Measurements from ENCODE around the gene MAP2K2. TPM values are rescaled to one million over a fixed set of nuclear protein-coding genes. Genes with fewer than 3 reads are reported as not detected.
A peak's percentile ranks its signal among the peaks of the same experiment; 100 is the strongest.

The MAP2K2 gene
- total and polyA plus RNA-seq, 3 experiments from 2014 or later = 122 to 164 (median 161) TPM

- peak in 1 of 5 donors; percentile 45 for DNase-seq
- CTCF ChIA-PET = interaction anchor here (0.6 kb wide), 1 partner anchor 9 kb away, joined by 5 read pairs; no protein-coding TSS in a partner anchor
- POLR2A ChIA-PET = interaction anchor here (0.7 to 2.9 kb wide), 6 partner anchors 10 to 81 kb away, joined by 3 to 15 read pairs (median 3); partner anchors contain the start of genes EEF2 and PIAS4
- Mint-ChIP-seq H3K4me3 (peak overlapping the region; percentile 48 to 92 (median 71)), H3K27ac (peak overlapping the region; percentile 80 to 99 (median 92)), H3K27me3 (peaks cover 0 to 8% of the 10 kb centered on the region in 2 donors), H3K4me1 (peaks cover 29 to 76% (median 37%) of the 10 kb centered on the region in 3 donors), H3K36me3 (peaks cover 0 to 40% (median 4%) of the 10 kb centered on the region in 3 donors), H3K9me3 (no peaks in the 10 kb centered on the region)
- H3K4me1 ChIP-seq (ENCODE audit: insufficient read depth, low read length) = peaks cover 52% of the 10 kb centered on the region
- H3K9me3 ChIP-seq (ENCODE audit: low read length) = no peaks in the 10 kb centered on the region
- peak overlapping the region; percentile 6 for H3K4me3 ChIP-seq (ENCODE audit: low read length)
- peaks cover 4% of the 10 kb centered on the region for H3K36me3 ChIP-seq (ENCODE audit: insufficient read depth, low read length)
- no peaks in the 10 kb centered on the region for H3K27me3 ChIP-seq (ENCODE audit: insufficient read depth, low read length, poor library complexity, severe bottlenecking)
- peak overlapping the region; percentile 74 for H3K27ac ChIP-seq (ENCODE audit: low read depth, low read length)
Observed at GRCh38 chr19:4059453-4059871, 64.5 kb downstream of the MAP2K2 start.

- Histone ChIP-seq H3K9me3 (ENCODE audit: low read length) (no peaks in the 10 kb centered on the region), H3K27ac (ENCODE audit: low read depth, low read length) (peak overlapping the region; percentile 74), H3K4me3 (ENCODE audit: low read length) (peak overlapping the region; percentile 6), H3K4me1 (ENCODE audit: insufficient read depth, low read length) (peaks cover 50% of the 10 kb centered on the region), H3K36me3 (ENCODE audit: insufficient read depth, low read length) (peaks cover 4% of the 10 kb centered on the region), H3K27me3 (ENCODE audit: insufficient read depth, low read length, poor library complexity, severe bottlenecking) (no peaks in the 10 kb centered on the region)
- peaks cover 0 to 40% (median 4%) of the 10 kb centered on the region in 3 donors for H3K36me3 Mint-ChIP-seq
- peak overlapping the region in 7 of 8 donors; percentile 87 to 99 (median 95) for H3K27ac Mint-ChIP-seq
- POLR2A ChIA-PET = interaction anchor here (0.8 to 1.8 kb wide), 9 partner anchors 18 to 73 kb away, joined by 3 to 6 read pairs (median 4); partner anchors contain the start of genes EEF2 and PIAS4
- CTCF ChIA-PET = interaction anchor here (1.0 kb wide), 1 partner anchor 46 kb away, joined by 3 read pairs; no protein-coding TSS in a partner anchor
- H3K4me3 Mint-ChIP-seq = peak overlapping the region; percentile 44 to 92 (median 54)
- DNase-seq = no peak
- H3K9me3 Mint-ChIP-seq = no peaks in the 10 kb centered on the region
- peaks cover 29 to 75% (median 37%) of the 10 kb centered on the region in 3 donors for H3K4me1 Mint-ChIP-seq
- peaks cover 0 to 8% of the 10 kb centered on the region in 2 donors for H3K27me3 Mint-ChIP-seq
Observed at GRCh38 chr19:4058693-4059452, 65.0 kb downstream of the MAP2K2 start.

- no peaks in the 10 kb centered on the region for H3K9me3 Mint-ChIP-seq
- CTCF ChIA-PET = interaction anchor here (1.0 to 1.4 kb wide), 2 partner anchors 47 kb away, joined by 3 to 4 read pairs; no protein-coding TSS in a partner anchor
- DNase-seq = peak in 3 of 5 donors; percentile 50 to 74 (median 71)
- peak overlapping the region; percentile 55 to 98 (median 90) for H3K27ac Mint-ChIP-seq
- H3K36me3 Mint-ChIP-seq = peaks cover 7 to 44% (median 10%) of the 10 kb centered on the region in 3 donors
- peak overlapping the region; percentile 59 to 83 (median 65) for H3K4me3 Mint-ChIP-seq
- H3K4me1 Mint-ChIP-seq = peaks cover 33 to 75% (median 39%) of the 10 kb centered on the region in 3 donors
- Histone ChIP-seq H3K27me3 (ENCODE audit: insufficient read depth, low read length, poor library complexity, severe bottlenecking) (no peaks in the 10 kb centered on the region), H3K36me3 (ENCODE audit: insufficient read depth, low read length) (peaks cover 12% of the 10 kb centered on the region), H3K4me3 (ENCODE audit: low read length) (no peak overlapping the region), H3K27ac (ENCODE audit: low read depth, low read length) (peak overlapping the region; percentile 74), H3K9me3 (ENCODE audit: low read length) (no peaks in the 10 kb centered on the region), H3K4me1 (ENCODE audit: insufficient read depth, low read length) (peaks cover 50% of the 10 kb centered on the region)
- peaks cover 0 to 8% of the 10 kb centered on the region in 2 donors for H3K27me3 Mint-ChIP-seq
- POLR2A ChIA-PET = interaction anchor here (0.8 to 1.8 kb wide), 7 partner anchors 8 to 57 kb away, joined by 3 to 6 read pairs (median 4); no protein-coding TSS in a partner anchor
Observed at GRCh38 chr19:4057931-4058692, 65.8 kb downstream of the MAP2K2 start.

GRCh38 chr19:4055209-4055552, 68.7 kb downstream of the MAP2K2 start:
- Mint-ChIP-seq H3K36me3 (peaks cover 13 to 60% (median 15%) of the 10 kb centered on the region in 3 donors), H3K27me3 (peaks cover 0 to 8% of the 10 kb centered on the region in 2 donors), H3K4me3 (peak overlapping the region in 3 of 7 donors; percentile 15 to 78 (median 29)), H3K9me3 (no peaks in the 10 kb centered on the region), H3K4me1 (peaks cover 38 to 73% (median 38%) of the 10 kb centered on the region in 3 donors), H3K27ac (peak overlapping the region in 1 of 8 donors; percentile 52)
- Histone ChIP-seq H3K36me3 (ENCODE audit: insufficient read depth, low read length) (peaks cover 16% of the 10 kb centered on the region), H3K27me3 (ENCODE audit: insufficient read depth, low read length, poor library complexity, severe bottlenecking) (no peaks in the 10 kb centered on the region), H3K9me3 (ENCODE audit: low read length) (no peaks in the 10 kb centered on the region), H3K4me1 (ENCODE audit: insufficient read depth, low read length) (peaks cover 26% of the 10 kb centered on the region), H3K27ac (ENCODE audit: low read depth, low read length) (no peak overlapping the region), H3K4me3 (ENCODE audit: low read length) (no peak overlapping the region)
- CTCF ChIA-PET = no interaction called here
- POLR2A ChIA-PET = interaction anchor here (0.6 kb wide), 1 partner anchor 68 kb away, joined by 3 read pairs; no protein-coding TSS in a partner anchor
- DNase-seq = peak in 1 of 5 donors; percentile 43

GRCh38 chr19:4054441-4055208, 69.3 kb downstream of the MAP2K2 start:
- ChIA-PET POLR2A (interaction anchor here (0.6 kb wide), 1 partner anchor 67 kb away, joined by 3 read pairs; no protein-coding TSS in a partner anchor), CTCF (no interaction called here)
- Mint-ChIP-seq H3K36me3 (peaks cover 13 to 64% (median 17%) of the 10 kb centered on the region in 3 donors), H3K27ac (no peak overlapping the region), H3K9me3 (no peaks in the 10 kb centered on the region), H3K4me3 (no peak overlapping the region), H3K4me1 (peaks cover 40 to 72% (median 42%) of the 10 kb centered on the region in 3 donors), H3K27me3 (peaks cover 0 to 8% of the 10 kb centered on the region in 2 donors)
- Histone ChIP-seq H3K27ac (ENCODE audit: low read depth, low read length) (no peak overlapping the region), H3K4me3 (ENCODE audit: low read length) (no peak overlapping the region), H3K4me1 (ENCODE audit: insufficient read depth, low read length) (peaks cover 23% of the 10 kb centered on the region), H3K9me3 (ENCODE audit: low read length) (no peaks in the 10 kb centered on the region), H3K36me3 (ENCODE audit: insufficient read depth, low read length) (peaks cover 16% of the 10 kb centered on the region), H3K27me3 (ENCODE audit: insufficient read depth, low read length, poor library complexity, severe bottlenecking) (no peaks in the 10 kb centered on the region)
- peak in 1 of 5 donors; percentile 52 for DNase-seq

GRCh38 chr19:4053423-4054324, 70.2 kb downstream of the MAP2K2 start:
- Mint-ChIP-seq H3K9me3 (no peaks in the 10 kb centered on the region), H3K27me3 (peaks cover 0 to 8% of the 10 kb centered on the region in 2 donors), H3K27ac (peak overlapping the region in 7 of 8 donors; percentile 55 to 94 (median 72)), H3K4me3 (peak overlapping the region in 5 of 7 donors; percentile 39 to 74 (median 64)), H3K36me3 (peaks cover 13 to 71% (median 18%) of the 10 kb centered on the region in 3 donors), H3K4me1 (peaks cover 39 to 70% (median 48%) of the 10 kb centered on the region in 3 donors)
- Histone ChIP-seq H3K4me1 (ENCODE audit: insufficient read depth, low read length) (peaks cover 14% of the 10 kb centered on the region), H3K9me3 (ENCODE audit: low read length) (no peaks in the 10 kb centered on the region), H3K27me3 (ENCODE audit: insufficient read depth, low read length, poor library complexity, severe bottlenecking) (no peaks in the 10 kb centered on the region), H3K27ac (ENCODE audit: low read depth, low read length) (no peak overlapping the region), H3K4me3 (ENCODE audit: low read length) (no peak overlapping the region), H3K36me3 (ENCODE audit: insufficient read depth, low read length) (peaks cover 16% of the 10 kb centered on the region)
- CTCF ChIA-PET = no interaction called here
- DNase-seq = no peak
- POLR2A ChIA-PET = no interaction called here
